ENCODE results near the gene THRAP3.

- no peak for TF ChIP-seq GATA2 (IDR thresholded peaks at IDR 0.05; ENCODE audit: low read depth, low read length)
- TF ChIP-seq GATA3 (IDR thresholded peaks at IDR 0.05; ENCODE audit: low read depth, low read length) = no peak
These were observed 23.3 kb downstream of the THRAP3 start for GRCh38 chr1:36247538-36247937.

Measured in SH-SY5Y (cell line).